GM19240 (cell line): ENCODE results near the gene CAMTA1.
"Not testable (repeated sequence)": the region's sequence is repeated elsewhere in the genome, so short reads cannot be mapped to it uniquely, and the experiment has no call there.

Experiments
- DNase-seq: peaks from one replicate; pipeline ENCODE4 v3.0.0; 2011; ENCODE audit warnings: low spot score; ENCODE audit not compliant: insufficient read length

Gene CAMTA1

GRCh38 chr1:7140251-7140650 is 355.0 kb downstream of the CAMTA1 start:
- no peak for DNase-seq

GRCh38 chr1:7145947-7146346 is 360.7 kb downstream of the CAMTA1 start:
- no peak for DNase-seq

GRCh38 chr1:7146710-7147109 is 361.5 kb downstream of the CAMTA1 start:
- no peak for DNase-seq

GRCh38 chr1:7147581-7148282 is 362.5 kb downstream of the CAMTA1 start:
- DNase-seq = not testable (repeated sequence)

GRCh38 chr1:7149080-7149838 is 364.0 kb downstream of the CAMTA1 start:
- no peak for DNase-seq

GRCh38 chr1:7150724-7151280 is 365.5 kb downstream of the CAMTA1 start:
- DNase-seq = no peak

GRCh38 chr1:7151978-7152377 is 366.7 kb downstream of the CAMTA1 start:
- no peak for DNase-seq

GRCh38 chr1:7152655-7153054 is 367.4 kb downstream of the CAMTA1 start:
- DNase-seq = no peak

- DNase-seq = no peak
Observed at GRCh38 chr1:7153464-7153863, 368.2 kb downstream of the CAMTA1 start.

GRCh38 chr1:7159116-7159781 is 374.0 kb downstream of the CAMTA1 start:
- DNase-seq = no peak

- DNase-seq = not testable (repeated sequence)
Observed at GRCh38 chr1:7168554-7168953, 383.3 kb downstream of the CAMTA1 start.

GRCh38 chr1:7171168-7171567 is 385.9 kb downstream of the CAMTA1 start:
- DNase-seq = no peak

GRCh38 chr1:7171574-7171973 is 386.3 kb downstream of the CAMTA1 start:
- DNase-seq = no peak

GRCh38 chr1:7172804-7173203 is 387.6 kb downstream of the CAMTA1 start:
- no peak for DNase-seq

- no peak for DNase-seq
Observed at GRCh38 chr1:7174561-7174960, 389.3 kb downstream of the CAMTA1 start.

GRCh38 chr1:7174980-7175906 is 390.0 kb downstream of the CAMTA1 start:
- DNase-seq = no peak

- DNase-seq = no peak
Observed at GRCh38 chr1:7177021-7177420, 391.8 kb downstream of the CAMTA1 start.

GRCh38 chr1:7177438-7178146 is 392.3 kb downstream of the CAMTA1 start:
- DNase-seq = no peak

- no peak for DNase-seq
Observed at GRCh38 chr1:7178336-7178735, 393.1 kb downstream of the CAMTA1 start.

- no peak for DNase-seq
Observed at GRCh38 chr1:7178741-7179140, 393.5 kb downstream of the CAMTA1 start.
